Spleen (tissue), 13 donors: Measurements from ENCODE around the gene RS1. TPM values are rescaled to one million over a fixed set of nuclear protein-coding genes. Genes with fewer than 3 reads are reported as not detected.

ENCODE experiments used
- DNase-seq: peaks from one replicate; pipeline ENCODE4 v3.0.0-alpha.2; 2020
- H3K27ac ChIP-seq, 8 donors: fragments of 200-600 bp; sonication (generic) in 7 of 8; 1 replicate in 4 of 8; 2 replicates in 4 of 8; pipeline versions ENCODE4 v1.5.0 to v1.8.0; 2016 to 2021; ENCODE audit warnings: inconsistent platforms in 4 of 8, mild to moderate bottlenecking in 4 of 8, moderate library complexity in 1 of 8
- H3K27me3 ChIP-seq, 7 donors: fragments of 200-600 bp; sonication (generic) in 6 of 7; replicated peaks in 1 of 7; 1 replicate in 4 of 7; 2 replicates in 3 of 7; pipeline versions ENCODE4 v1.5.0 to v1.8.0; 2016 to 2021; ENCODE audit warnings: inconsistent platforms in 3 of 7, mild to moderate bottlenecking in 1 of 7
- H3K36me3 ChIP-seq, 6 donors: fragments of 200-600 bp; sonication (generic) in 5 of 6; 1 replicate in 4 of 6; 2 replicates in 2 of 6; pipeline versions ENCODE4 v1.5.0 to v1.8.0; 2016 to 2021; ENCODE audit warnings: inconsistent platforms in 2 of 6
- H3K4me1 ChIP-seq, 6 donors: fragments of 200-600 bp; sonication (generic) in 5 of 6; 1 replicate in 3 of 6; 2 replicates in 3 of 6; pipeline versions ENCODE4 v1.5.0 to v1.8.0; 2016 to 2021; ENCODE audit warnings: inconsistent platforms in 3 of 6
- H3K4me3 ChIP-seq, 8 donors: fragments of 200-600 bp; sonication (generic) in 7 of 8; 1 replicate in 4 of 8; 2 replicates in 4 of 8; pipeline versions ENCODE4 v1.5.0 to v1.8.0; 2016 to 2021; ENCODE audit warnings: inconsistent platforms in 4 of 8, mild to moderate bottlenecking in 4 of 8, moderate library complexity in 2 of 8
- H3K9me3 ChIP-seq, 8 donors: fragments of 200-600 bp; sonication (generic) in 7 of 8; 1 replicate in 4 of 8; 2 replicates in 4 of 8; pipeline versions ENCODE4 v1.5.0 to v1.8.0; 2016 to 2021; ENCODE audit warnings: inconsistent platforms in 4 of 8
- CTCF ChIP-seq, 11 experiments: fragments of 200-600 bp in 7 of 11; fragments of 450-650 bp in 4 of 11; sonication (generic) in 4 of 11; IDR thresholded peaks in 8 of 11; conservative IDR thresholded peaks in 3 of 11; 1 replicate in 7 of 11; 2 replicates in 4 of 11; pipeline versions ENCODE4 v1.4.0 to v1.8.0; 2016 to 2021; ENCODE audit warnings: antibody characterized with exemption in 11 of 11, inconsistent platforms in 4 of 11, mild to moderate bottlenecking in 1 of 11
- POLR2A ChIP-seq, 3 donors: fragments of 450-650 bp; IDR thresholded peaks; one replicate each; pipeline ENCODE4 v1.5.1; 2017; ENCODE audit warnings: antibody characterized with exemption in 3 of 3, mild to moderate bottlenecking in 1 of 3
- POLR2AphosphoS5 ChIP-seq, 3 donors: sonication (generic); formaldehyde crosslinking; IDR thresholded peaks; one replicate each; pipeline ENCODE4 v1.5.1; 2017; ENCODE audit warnings: antibody characterized with exemption in 3 of 3
- WGBS, 5 donors: extraction: QIAGEN DNeasy Blood & Tissue Kit in 3 of 5; methylation state at CpG; one replicate each; pipeline versions ENCODE4 v1.1.5 to v1.1.7; 2013 to 2018; 5-methylcytosine and 5-hydroxymethylcytosine counted together
- intact Hi-C: fragments of 100-400 bp; cut with DNase I; formaldehyde crosslinking; loops from one replicate; pipeline ENCODE4 v1.15.0; 2023; ENCODE audit warnings: low total_unique reads
- long read RNA-seq, 2 donors: transcript quantifications; one replicate each; lab custom pipeline, GENCODE V29; 2026
- polyA plus RNA-seq, 3 donors: library from polyadenylated mRNA; stranded (reverse); fragments of 200-250 nt; gene quantifications; one replicate each; pipeline ENCODE4 v1.2.1, GENCODE V29; 2013
- total RNA-seq, 7 donors: library from RNA; depleted of rRNA in 3 of 7; stranded (reverse); fragments of >200 nt in 3 of 7; fragmentation: NEBNext Ultra II Directional in 4 of 7; extraction: Animal tissue kit (Norgen Biotek cat#: 25700) in 4 of 7; gene quantifications; one replicate each; pipeline versions ENCODE4 v1.1.0 to v1.2.1, GENCODE V29; 2016 to 2021
- donor health status: healthy with polysubstance abuse.
- donor health status: DM: no; HTN: no; CAD: no; lungs with moderate emphysema.
- donor health status: DM: no; HTN: no; CAD: no.
- donor health status: Bipolar disorder and iron deficiency.
- donor health status: healthy.
- donor health status: DM: no; HTN: no; CAD: no.
- donor health status: DM: yes; HTN: yes; CAD: no.

Gene RS1
- total RNA-seq, result not detected
- polyA plus RNA-seq, result under 1 TPM in 1 of 3 donors, not detected in 2; 0.04 TPM
- long read RNA-seq, donor 1, result 0 reads
- long read RNA-seq, donor 2, result 0 reads

- no peaks in the 10 kb centered on the region for H3K36me3 ChIP-seq
- H3K4me3 ChIP-seq, result no peak within 1 kb of the TSS
- H3K27ac ChIP-seq, result no peak within 1 kb of the TSS
- intact Hi-C loops, result no loop called here
- no peaks in the 10 kb centered on the region for H3K9me3 ChIP-seq
- WGBS, 5 donors, result 86 to 94% (median 90%) methylated on average over 7 to 10 of the region's 10 CpGs
- H3K27me3 ChIP-seq, result no peaks in the 10 kb centered on the region
- DNase-seq, result no peak
- peaks cover 0 to 13% (median 2%) of the 10 kb centered on the region in 6 donors for H3K4me1 ChIP-seq
- no peak for TF ChIP-seq CTCF (IDR thresholded peaks at IDR 0.05 in 8 of 11, conservative IDR thresholded peaks at IDR 0.05 in 3 of 11)
- no peak for TF ChIP-seq POLR2AphosphoS5 (IDR thresholded peaks at IDR 0.05)
- no peak for TF ChIP-seq POLR2A (IDR thresholded peaks at IDR 0.05)
These were observed at the start of gene RS1 for GRCh38 chrX:18672008-18672407. Gene RS1, minus strand, starts transcription at chrX:18672108. Its CDS starts 40 bp downstream, at chrX:18672068.

GRCh38 chrX:18719852-18720251 lies 47.9 kb upstream of the RS1 start:
- DNase-seq, result no peak
- WGBS, 5 donors, result 71 to 88% (median 79%) methylated on average over 4 of the region's 4 CpGs
- Histone ChIP-seq H3K27me3 (no peaks in the 10 kb centered on the region), H3K4me1 (no peaks in the 10 kb centered on the region), H3K27ac (no peak overlapping the region), H3K9me3 (no peaks in the 10 kb centered on the region), H3K36me3 (no peaks in the 10 kb centered on the region), H3K4me3 (no peak overlapping the region)
- TF ChIP-seq POLR2A (IDR thresholded peaks at IDR 0.05) (no peak), CTCF (IDR thresholded peaks at IDR 0.05 in 8 of 11, conservative IDR thresholded peaks at IDR 0.05 in 3 of 11) (no peak), POLR2AphosphoS5 (IDR thresholded peaks at IDR 0.05) (no peak)
- intact Hi-C loops, result no loop called here

DNA sequence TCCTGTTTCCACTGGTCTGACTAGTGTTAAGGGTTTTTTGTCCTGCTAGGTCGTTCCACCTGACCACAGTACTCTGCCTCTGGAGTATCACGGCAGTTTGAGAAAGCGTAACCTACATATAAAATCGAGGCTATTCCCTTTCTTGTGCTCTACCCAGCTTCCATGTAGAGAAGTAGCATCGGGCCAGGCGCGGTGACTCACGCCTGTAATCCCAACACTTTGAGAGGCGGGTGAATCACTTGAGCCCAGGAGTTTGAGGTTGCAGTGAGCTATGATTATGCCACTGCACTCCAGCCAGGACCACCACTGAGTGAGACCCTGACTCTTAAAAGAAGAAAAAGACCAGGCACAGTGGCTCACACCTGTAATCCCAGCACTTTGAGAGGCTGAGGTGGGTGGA lies 43.0 kb upstream of the RS1 start:
- H3K36me3 ChIP-seq, result no peaks in the 10 kb centered on the region
- WGBS, 5 donors, result 70 to 94% (median 88%) methylated on average over 9 of the region's 9 CpGs
- H3K27me3 ChIP-seq, result no peaks in the 10 kb centered on the region
- H3K9me3 ChIP-seq, result peaks cover 0 to 9% (median 0%) of the 10 kb centered on the region in 8 donors
- intact Hi-C loops, result no loop called here
- no peaks in the 10 kb centered on the region for H3K4me1 ChIP-seq
- no peak overlapping the region for H3K27ac ChIP-seq
- DNase-seq, result no peak
- H3K4me3 ChIP-seq, result no peak overlapping the region
- TF ChIP-seq POLR2A (IDR thresholded peaks at IDR 0.05) (no peak), POLR2AphosphoS5 (IDR thresholded peaks at IDR 0.05) (no peak), CTCF (IDR thresholded peaks at IDR 0.05 in 8 of 11, conservative IDR thresholded peaks at IDR 0.05 in 3 of 11) (no peak)

- peaks cover 0 to 9% (median 0%) of the 10 kb centered on the region in 8 donors for H3K9me3 ChIP-seq
- no peak for DNase-seq
- WGBS, 5 donors, result 87 to 97% (median 91%) methylated on average over 3 of the region's 3 CpGs
- no peaks in the 10 kb centered on the region for H3K36me3 ChIP-seq
- H3K27ac ChIP-seq, result no peak overlapping the region
- H3K4me1 ChIP-seq, result no peaks in the 10 kb centered on the region
- no peaks in the 10 kb centered on the region for H3K27me3 ChIP-seq
- intact Hi-C loops, result no loop called here
- TF ChIP-seq POLR2A (IDR thresholded peaks at IDR 0.05), result no peak
- no peak for TF ChIP-seq POLR2AphosphoS5 (IDR thresholded peaks at IDR 0.05)
- no peak for TF ChIP-seq CTCF (IDR thresholded peaks at IDR 0.05 in 8 of 11, conservative IDR thresholded peaks at IDR 0.05 in 3 of 11)
- H3K4me3 ChIP-seq, result no peak overlapping the region
These were observed 37.9 kb upstream of the RS1 start for GRCh38 chrX:18709833-18710232.
